ENCODE measurements around the gene OR52M1.

GRCh38 chr11:4577761-4578160 lies 32.8 kb downstream of the OR52M1 start:
- no peak for TF ChIP-seq CTCF (conservative IDR thresholded peaks at IDR 0.05 in 1 of 2, IDR thresholded peaks at IDR 0.05 in 1 of 2; ENCODE audit: extremely low read depth in 1 of 2, insufficient read depth in 1 of 2, low read depth in 1 of 2, low read length in 2 of 2)
- no peak for TF ChIP-seq EZH2 (IDR thresholded peaks at IDR 0.05; ENCODE audit: borderline replicate concordance, low read length)
